Measurements from ENCODE around the gene USP44.

USP44 gene

DNA sequence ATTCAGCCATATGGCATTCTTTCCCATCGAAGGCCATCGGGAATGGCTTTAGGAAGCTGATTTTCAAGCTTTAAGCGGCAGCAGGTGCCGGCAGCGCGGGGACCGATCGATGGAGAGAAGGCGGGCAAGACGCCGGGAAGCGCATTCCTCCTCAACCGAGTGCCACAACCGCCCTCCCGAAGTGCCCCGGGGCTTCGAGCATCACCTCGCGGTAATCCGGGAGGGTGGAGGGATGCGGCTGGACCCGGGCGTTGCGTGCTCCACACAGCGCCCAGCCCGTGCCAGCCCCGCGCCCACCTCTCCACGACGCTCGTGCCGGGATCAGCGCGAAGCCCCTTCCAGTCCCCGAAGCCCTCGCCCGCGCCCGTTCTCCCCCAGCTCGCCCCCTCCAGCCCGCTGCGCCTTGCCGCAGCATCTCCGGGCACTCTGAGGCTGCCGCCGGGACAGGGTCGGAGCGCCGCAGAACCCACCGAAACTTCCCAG is 3.2 kb downstream of the USP44 start:
- no peak for DNase-seq

DNA sequence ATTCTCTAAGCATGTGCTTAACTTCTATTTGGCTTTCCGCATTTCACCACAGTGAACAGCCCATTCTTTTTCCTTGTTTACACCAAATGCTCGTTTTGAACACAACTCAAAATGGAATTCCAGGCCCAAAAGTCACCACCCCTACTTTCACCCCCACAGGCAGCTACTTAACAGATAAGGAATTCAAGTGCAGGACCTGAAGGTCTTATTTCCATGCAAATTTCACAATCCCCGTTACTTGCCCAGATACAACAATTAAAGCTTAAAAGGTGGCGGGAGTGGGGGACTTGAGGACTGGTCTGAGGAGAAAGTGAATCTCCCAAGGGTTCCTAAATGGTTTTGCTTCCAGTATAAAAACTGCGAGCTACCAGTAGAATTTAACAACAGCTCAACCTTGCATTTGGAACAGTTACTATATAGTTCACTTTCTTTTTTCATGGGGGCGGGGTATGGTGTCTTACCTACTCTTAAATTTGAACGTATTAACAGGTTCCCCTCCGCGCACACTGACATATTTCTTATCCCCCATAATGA is 3.7 kb downstream of the USP44 start:
- no peak for DNase-seq

DNA sequence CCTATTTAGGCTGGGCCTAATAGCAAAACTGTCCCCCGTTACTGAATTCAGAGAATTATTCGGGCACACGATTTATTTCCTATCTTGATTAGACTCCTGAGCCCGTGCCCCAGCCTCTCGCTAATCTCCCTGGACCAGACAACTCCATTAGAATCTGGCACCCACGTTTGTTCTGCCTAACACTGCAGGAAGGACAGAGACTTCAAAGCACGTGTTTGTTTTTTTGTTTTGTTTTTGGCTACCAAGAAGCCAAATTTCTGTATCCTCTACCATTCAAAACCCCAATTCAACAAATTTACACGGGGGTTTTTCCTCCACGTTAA is 4.8 kb downstream of the USP44 start:
- DNase-seq, result no peak

DNA sequence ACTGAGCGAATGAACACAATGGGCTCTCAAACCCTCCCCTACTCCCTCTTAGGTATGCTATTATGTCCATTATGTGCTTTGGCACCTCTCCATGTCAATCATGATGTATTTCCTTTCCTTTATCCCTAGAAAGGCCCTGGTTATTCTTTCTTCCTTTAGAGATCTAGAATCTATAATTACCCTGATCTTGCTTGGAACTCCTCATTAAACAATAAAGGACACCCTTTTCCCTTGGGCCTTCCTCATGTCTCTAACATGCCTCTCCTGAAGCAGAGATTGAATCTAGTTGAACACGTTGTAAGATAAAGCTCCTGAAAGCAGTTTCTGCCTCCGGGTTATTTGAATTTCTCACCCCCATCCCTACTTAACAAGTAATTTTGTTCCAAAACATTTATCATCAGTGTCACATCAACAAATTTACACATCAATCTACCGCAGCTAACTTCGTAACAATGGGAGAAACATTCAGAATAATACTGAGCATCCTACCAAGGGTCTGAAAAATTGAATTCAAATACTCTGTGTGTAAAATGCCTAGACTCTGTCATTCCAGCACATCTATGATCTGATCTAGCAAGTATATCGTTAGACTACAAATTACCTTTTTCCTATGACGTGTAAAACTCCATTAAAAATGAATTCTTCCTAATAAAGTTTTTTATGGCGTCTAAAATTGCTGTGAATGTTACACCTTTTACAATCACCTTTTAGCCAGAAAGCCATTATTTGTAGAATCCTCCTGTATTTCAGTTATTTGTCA is 5.4 kb downstream of the USP44 start:
- no peak for DNase-seq

DNA sequence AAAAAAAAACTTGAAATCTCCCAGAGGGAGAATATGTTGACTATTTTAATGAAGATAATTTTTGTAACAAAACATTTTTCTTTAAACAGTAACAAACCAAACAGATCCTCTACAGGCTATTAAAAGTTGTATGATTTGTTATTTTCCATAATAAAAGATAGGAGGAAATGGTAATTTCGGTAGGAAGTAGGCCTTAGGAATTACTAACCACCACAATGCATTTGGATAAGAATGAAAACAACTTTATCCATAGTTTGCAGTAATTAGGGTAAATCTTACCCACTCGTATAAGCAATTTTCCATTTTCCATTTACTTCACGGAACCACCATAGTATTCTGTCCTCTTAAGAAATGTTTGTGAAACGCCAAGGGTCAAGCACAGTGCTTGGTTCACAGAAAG is 6.0 kb downstream of the USP44 start:
- DNase-seq, result no peak

DNA sequence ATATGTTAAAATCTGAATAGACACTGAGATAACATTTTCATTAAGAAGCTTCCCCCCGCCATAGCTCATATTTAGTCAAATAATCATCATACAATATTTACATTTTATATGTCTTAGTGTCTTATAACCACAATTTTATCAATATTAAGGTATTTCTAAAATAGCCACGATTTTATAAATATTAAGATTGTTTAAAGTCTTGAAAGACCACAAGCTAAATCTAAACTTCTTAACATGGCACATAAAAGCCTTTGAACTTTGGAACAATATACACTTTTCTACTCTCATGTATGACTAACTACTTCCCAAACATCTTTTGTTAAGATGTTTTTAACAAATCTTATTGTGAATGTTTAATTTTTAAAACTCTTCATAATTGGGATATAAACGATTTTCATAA is 6.5 kb downstream of the USP44 start:
- no peak for DNase-seq

DNA sequence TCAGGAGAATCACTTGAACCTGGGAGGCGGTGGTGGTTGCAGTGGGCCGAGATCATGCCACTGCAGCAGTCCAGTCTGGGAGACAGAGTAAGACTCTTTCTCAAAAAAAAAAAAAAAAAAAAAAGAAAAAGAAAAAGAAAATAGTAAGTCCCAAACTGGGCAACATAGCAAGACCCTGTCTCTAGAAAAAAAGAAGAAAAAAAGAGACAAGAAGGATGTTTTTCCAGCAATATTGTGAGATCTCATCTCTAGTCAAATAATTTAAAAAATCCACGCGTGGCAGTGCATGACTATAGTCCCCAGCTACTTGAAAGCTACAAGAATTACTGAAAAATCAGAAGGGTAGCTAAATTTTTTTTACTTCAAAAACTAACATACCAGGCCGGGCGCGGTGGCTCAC is 8.0 kb downstream of the USP44 start:
- no peak for DNase-seq

DNA sequence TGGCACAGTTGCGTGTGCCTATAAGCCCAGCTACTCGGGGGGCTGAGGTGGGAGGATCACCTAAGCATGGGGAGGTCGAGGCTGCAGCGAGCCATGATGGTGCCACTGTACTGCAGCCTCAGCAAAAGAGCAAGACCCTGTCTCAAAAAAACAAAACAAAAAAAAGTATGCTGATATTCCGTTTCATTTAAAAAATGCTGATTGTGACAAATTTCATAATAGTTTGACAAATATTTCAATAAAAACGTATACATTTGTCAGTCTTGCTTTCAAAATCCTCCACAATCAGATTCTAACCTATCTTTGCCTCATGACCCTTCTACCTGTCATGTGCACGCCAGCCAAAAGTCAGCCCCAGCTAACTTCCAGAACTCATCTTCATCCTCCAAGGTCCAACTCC is 9.8 kb downstream of the USP44 start:
- DNase-seq, result no peak

DNA sequence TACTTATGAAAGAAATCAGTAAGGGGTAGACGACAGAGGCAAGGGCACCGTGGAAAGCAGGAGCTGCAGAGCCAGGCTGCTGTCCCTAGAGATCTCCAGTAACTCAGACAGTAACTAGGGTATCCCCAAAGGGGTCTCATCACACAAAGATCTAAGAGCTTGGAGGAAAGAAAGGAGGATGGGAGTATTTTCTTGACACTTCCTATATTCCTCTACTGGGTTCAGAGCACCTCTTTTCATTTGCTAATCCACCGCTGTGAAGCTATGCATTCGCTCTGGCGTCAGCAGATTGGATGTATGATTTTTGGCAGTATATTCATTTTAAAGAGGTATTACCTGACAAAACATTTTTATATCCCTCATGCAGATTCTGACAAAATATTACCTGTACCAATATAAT is 12.6 kb downstream of the USP44 start:
- no peak for DNase-seq

DNA sequence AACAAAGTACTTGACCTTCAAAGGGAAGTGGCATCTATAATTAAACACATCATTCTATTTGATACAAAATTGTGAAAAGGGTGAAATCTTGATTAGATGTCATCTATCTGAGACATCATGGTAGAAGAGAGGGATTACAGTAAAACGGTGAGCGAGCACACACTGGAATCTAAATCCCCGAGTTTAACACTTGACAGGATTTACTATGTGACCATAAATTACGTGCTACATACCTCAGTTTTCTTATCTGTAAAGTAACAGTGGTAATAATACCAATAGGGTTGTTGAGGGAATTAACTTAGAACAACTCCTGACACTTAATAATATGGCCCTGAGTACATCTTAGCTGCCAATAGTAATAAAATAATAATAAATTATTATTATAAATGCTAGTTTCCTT is 13.3 kb downstream of the USP44 start:
- DNase-seq, result no peak

DNA sequence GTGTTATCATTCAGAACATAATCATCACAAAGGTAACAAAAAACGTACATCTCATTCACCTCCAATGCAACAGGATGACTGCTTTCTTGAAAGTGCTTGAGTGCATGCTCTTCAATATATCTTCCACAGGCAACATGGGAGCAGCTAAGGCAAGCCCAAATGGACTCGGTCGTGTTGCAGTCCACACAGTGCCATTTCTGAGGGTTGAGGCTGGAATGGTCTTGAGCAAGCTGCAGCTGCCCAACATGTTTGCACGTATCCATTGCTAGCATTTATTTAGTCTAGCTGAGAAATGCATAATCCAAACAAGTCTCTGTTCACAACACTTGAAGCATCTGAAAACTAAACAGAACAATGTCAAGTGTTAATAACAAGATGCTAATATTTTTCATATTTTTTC is 17.3 kb downstream of the USP44 start:
- DNase-seq, result no peak

DNA sequence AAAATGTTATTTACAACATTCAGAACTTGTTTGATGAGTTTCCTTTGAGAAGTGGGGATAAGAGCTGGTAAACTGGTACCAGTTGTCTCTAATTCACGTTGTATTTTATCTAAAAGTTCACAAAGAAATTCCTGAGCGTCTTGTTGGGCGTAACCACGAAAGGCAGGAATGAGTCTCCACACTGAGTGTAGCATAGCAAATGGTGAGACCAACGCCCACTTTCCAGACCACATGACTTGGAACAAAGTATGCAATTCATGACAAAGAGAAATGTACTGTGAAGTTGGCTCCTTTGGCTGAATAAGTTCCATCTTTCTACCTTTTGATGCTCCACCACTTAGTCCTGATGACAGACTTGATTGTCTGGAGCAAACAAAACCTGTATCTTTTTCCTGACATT is 18.4 kb downstream of the USP44 start:
- DNase-seq, result no peak

DNA sequence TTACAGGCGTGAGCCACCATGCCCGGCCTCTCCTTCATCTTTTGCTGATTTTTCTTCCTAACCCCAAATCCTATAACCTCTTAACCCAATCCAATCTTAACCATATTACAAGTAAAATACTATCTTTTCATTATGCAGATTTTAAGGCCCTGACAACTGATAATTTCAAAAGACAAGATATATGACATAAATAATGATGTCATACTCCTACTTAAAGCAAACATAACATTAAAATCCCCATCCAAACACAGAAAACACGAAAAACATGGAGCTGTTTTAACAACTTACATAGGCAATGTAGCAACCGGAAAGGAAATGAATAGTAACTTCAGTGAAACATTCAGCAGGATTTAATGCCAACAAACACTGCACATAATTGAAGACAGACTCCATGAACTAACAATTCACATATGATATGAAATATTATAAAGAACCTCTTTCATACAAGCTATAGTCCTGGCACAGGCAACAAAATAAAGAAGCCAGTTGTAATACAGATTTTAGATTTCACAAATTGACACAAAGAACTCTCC is 21.5 kb downstream of the USP44 start:
- DNase-seq, result no peak

DNA sequence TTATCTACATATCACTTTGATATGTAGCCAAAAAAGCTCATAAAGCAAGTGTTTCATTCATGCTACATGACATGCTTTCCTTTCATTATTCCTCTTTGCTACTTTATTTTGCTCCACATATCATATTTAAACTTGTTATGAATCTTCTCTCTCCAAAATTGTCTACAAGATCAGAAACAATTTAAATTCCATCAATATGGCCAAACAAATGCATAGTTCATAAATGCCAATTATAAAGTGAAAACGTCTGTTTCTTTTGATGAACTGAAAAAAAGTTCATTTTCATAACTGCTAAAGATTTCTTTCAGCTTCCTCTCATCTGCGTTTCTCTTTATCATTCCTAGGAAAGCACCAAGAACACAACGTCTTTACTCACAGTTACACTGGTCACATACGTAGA is 22.8 kb downstream of the USP44 start:
- no peak for DNase-seq

DNA sequence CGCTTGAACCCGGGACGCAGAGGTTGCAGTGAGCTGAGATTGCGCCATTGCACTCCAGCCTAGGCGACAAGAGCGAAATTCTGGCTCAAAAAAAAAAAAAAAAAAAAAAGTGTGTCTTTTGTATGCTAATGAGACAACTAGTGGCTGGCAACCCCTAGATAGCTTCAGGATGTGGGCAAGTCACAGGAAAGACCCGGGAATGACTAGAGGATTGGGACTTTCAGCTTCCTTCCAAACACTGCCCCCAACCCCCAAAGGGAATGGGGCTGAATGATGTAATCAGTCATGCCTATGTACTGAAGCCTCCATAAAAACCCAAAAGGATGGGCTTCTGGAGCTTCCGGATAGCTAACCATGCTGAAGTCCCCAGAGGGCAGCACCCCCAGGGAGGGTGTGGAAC is 28.6 kb downstream of the USP44 start:
- no peak for DNase-seq

DNA sequence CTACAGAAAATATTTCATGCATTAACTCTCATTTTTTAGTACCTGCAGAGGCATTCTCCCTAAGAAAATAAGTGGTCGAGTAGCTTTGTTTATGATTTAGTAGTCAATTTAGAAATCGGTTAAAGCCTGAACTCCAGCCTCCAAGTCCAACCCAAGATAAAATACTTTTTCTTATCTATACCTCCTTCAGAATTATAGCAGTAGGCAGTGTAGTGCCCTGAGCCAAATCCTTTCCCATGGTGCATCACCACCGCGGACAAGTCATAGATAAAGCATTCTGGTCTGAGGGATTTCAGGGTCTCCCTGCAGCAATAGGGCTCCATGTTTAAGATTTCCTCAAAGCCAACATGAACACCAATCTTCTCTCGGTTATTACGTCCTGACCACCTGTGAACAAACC is 30.5 kb downstream of the USP44 start:
- no peak for DNase-seq

DNA sequence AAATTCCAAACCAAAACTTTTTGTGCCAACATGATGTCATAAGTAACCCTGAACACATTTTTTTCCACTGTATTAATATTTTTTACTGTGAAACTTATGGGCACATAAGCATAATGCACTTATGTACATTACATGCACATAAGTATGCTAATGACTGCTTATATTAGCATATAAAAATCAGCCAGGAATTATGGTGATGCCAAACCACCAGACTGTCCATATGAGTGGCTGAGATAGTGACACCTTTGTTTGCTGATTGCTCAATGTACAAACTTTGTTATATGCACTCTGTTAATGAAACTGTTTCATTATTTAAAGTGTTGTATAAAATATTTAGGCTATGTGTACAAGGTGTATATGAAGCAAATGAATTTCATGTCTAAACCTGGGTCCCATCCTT is 32.3 kb downstream of the USP44 start:
- no peak for DNase-seq

DNA sequence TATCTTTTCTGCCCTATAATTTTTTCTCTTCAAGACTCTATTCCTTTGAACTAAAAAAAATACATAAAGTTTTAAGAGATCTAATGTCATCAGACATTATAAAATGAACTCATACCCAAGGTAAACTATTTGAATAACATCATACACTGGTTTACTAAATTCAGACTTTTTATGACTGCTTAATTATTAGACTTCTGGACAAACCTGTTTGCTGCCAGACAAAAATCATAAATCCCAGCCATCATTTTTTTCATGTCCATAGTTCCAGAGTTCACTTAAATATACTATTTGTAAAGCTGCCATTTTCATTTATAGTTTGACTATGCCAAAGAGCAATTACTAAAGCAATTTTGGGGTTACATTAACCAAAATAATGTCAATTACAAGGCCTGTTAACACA is 34.0 kb downstream of the USP44 start:
- no peak for DNase-seq

DNA sequence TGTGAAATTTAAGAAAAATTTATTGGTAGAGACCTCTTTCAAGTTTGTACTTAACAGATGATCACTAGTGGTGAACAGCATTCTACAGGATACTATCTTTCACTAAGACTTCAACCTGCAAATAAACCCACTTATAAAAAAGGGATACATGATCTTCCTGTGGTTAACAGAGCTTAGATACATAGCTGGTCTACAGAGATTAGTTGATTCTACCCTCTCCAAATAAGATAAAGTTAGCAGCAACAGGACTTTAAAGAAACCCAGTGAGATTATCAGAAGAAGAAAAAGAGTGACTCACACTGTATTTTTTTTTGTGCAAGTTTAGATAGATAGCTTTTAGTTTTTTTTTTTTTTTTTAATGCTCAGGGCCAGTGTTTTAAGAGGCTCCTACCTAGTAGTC is 34.5 kb downstream of the USP44 start:
- DNase-seq, result no peak

DNA sequence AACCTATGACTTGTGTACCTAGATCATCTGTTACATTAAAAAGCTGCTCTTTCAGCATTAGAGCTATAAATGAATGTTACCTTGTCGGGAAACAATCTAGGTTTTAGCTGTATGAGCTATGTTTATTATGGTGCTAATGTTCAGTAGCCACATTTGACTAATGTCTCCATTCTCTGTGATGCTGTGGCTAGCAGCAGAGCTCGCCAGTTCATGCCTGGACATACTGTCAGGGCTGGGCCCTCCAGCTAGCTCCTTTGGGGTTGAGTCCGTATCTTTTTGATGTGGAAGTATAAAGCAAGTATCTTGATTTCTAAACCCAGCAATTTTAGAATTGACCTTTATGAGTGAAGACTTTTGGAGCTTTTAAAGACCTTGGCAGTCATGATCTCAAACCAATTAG is 36.1 kb downstream of the USP44 start:
- DNase-seq, result no peak

DNA sequence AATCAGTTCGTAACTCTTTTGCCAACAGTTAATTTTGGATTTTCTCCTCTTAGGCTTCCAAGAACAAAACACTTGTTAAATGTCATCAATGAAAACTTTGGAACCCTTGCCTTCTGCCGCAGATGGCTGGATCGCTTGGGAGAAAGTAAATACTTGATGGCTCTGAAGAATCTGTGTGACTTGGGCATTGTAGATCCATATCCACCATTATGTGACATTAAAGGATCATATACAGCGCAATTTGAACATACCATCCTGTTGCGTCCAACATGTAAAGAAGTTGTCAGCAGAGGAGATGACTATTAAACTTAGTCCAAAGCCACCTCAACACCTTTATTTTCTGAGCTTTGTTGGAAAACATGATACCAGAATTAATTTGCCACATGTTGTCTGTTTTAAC is 37.7 kb downstream of the USP44 start:
- DNase-seq, result no peak

DNA sequence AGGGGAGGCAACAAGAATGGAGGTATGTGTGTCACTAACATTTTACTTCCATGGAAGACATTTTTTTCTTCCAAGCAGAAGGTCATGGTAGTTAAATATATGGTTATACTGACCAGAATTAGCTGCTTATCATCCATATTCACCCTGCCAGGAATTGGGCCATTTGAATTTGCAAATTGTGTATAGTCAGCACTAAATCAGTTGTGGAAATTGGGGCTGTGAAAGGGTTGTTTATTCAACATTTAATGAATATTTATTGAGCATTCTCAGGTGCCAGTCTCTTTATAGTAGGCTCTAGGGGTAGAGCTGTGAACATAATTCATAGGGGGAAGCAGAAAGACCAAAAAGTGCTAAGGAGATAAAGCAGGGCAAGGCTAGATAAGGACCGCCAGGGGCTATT is 39.3 kb downstream of the USP44 start:
- no peak for DNase-seq

DNA sequence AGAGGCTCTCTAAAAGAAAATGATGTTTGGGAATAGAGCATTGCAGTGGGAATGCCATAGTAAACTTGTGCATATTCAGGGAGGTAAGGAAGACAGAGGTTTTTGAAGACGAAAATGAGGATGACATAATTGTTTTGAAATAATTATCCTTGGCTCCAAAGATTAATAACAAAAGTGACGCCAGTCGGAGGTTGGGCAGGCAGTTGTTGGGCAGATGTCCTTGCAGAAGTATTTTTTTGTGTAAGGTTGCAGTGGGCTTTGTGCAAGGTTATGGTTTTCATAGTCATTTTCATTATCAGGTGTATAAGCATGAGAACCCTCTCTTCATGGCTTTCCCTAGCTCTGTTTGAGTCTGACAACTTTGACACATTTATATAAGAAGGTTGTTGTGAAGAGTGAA is 42.0 kb downstream of the USP44 start:
- no peak for DNase-seq

DNA sequence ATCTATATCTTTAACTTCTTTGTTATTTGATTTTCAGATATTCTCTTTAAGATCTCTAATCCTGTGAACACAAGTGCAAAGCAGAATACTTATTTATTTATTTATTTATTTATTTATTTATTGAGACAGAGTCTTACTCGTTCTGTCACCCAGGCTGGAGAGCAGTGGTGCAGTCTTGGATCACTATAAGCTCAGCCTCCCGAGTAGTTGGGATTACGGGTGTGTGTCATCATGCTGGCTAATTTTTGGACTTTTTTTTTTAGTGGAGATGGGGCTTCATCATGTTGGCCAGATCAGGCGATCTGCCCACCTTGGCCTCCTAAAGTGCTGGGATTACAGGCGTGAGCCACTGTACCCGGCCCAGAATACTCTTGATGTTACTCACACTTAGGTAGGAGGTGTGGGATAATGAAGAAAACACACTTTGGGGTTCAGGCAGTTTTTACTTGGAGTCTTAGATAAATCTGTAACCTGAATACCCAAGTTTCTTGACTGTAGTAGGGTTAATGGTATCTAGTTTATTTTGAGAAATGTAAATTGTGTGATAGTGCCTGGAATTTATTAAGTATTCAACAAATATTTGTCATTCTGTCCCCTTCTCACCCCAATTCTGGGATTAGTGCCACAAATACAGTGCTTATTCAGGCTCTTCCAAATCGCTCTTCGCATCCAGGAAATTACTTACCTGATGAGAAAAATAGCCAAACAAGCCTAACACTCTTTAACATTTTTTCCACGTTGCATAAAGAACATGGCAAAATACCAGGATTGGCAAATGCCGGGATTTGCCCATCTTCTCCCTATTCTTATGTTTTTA is 44.4 kb downstream of the USP44 start:
- no peak for DNase-seq
